B cell (primary cell): ENCODE data around the gene RPS24.

ENCODE experiments used
- EZH2 ChIP-seq: IDR thresholded peaks from 2 replicates; pipeline ENCODE4 v1.6.1; 2012; ENCODE audit warnings: borderline replicate concordance, low read depth, mild to moderate bottlenecking, moderate library complexity, low read length; ENCODE audit not compliant: insufficient read depth, poor library complexity, severe bottlenecking
- TF ChIP-seq, protein P1 (sequence below): fragments of 200-600 bp; IDR thresholded peaks from one replicate; pipeline ENCODE4 v1.8.0; 2022; ENCODE audit warnings: antibody characterized with exemption, mild to moderate bottlenecking

DNA sequence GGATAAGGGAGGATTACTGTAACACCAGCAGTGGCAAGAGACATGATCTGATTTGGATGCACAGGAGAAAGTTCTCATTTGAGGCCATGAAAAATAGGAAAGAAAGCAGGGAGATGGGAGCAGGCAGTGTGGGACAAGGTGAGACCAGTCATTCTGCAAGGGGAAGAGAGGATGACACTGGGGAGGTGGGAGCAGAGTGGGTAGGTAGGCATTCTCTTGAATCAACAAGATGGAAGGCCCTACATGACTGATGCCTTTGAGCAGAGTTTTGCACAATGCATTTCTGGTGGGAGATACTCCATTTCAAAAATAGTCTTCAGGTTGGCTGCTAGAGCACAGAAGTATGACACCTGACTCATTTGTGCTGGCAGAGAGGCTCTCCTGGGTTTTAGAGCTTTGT, 10.5 kb downstream of the RPS24 start:
- TF ChIP-seq, protein P1, sequence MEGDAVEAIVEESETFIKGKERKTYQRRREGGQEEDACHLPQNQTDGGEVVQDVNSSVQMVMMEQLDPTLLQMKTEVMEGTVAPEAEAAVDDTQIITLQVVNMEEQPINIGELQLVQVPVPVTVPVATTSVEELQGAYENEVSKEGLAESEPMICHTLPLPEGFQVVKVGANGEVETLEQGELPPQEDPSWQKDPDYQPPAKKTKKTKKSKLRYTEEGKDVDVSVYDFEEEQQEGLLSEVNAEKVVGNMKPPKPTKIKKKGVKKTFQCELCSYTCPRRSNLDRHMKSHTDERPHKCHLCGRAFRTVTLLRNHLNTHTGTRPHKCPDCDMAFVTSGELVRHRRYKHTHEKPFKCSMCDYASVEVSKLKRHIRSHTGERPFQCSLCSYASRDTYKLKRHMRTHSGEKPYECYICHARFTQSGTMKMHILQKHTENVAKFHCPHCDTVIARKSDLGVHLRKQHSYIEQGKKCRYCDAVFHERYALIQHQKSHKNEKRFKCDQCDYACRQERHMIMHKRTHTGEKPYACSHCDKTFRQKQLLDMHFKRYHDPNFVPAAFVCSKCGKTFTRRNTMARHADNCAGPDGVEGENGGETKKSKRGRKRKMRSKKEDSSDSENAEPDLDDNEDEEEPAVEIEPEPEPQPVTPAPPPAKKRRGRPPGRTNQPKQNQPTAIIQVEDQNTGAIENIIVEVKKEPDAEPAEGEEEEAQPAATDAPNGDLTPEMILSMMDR: no peak
- TF ChIP-seq EZH2: no peak
